Measurements from ENCODE around the gene ARHGEF17. TPM values are rescaled to one million over a fixed set of nuclear protein-coding genes. Genes with fewer than 3 reads are reported as not detected.

Gene ARHGEF17
- total RNA-seq, 2 donors from 2014 or later = 8.6 to 13.4 TPM

DNA sequence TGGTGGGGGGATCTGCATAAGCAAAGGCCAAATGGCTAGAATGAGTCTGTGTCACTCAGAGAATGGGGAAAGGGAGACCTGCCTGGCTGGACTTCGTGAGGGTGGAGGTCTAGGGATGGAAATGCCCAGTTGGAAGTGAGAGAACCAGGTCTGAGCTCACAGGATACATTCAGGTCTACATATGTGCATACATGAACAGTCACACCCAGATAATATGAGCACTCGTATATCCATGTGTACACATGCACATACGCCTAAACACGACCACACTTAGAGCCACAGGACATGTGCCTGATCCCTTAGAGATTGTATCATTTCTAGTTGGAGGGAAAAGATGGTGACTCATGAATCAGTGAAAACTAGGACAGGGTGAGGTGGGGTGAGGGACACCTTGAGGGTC, 47.0 kb downstream of the ARHGEF17 start:
- Histone ChIP-seq H3K27me3 (no peaks in the 10 kb centered on the region), H3K9ac (ENCODE audit: low read depth in 2 of 2, low read length in 2 of 2) (no peak overlapping the region), H3K4me1 (peaks cover 3% of the 10 kb centered on the region), H3K36me3 (no peaks in the 10 kb centered on the region), H3K4me3 (no peak overlapping the region), H3K9me3 (no peaks in the 10 kb centered on the region), H3K27ac (no peak overlapping the region)
- intact Hi-C loops (cut with DNase I) = no loop called here
- TF ChIP-seq, protein P1, sequence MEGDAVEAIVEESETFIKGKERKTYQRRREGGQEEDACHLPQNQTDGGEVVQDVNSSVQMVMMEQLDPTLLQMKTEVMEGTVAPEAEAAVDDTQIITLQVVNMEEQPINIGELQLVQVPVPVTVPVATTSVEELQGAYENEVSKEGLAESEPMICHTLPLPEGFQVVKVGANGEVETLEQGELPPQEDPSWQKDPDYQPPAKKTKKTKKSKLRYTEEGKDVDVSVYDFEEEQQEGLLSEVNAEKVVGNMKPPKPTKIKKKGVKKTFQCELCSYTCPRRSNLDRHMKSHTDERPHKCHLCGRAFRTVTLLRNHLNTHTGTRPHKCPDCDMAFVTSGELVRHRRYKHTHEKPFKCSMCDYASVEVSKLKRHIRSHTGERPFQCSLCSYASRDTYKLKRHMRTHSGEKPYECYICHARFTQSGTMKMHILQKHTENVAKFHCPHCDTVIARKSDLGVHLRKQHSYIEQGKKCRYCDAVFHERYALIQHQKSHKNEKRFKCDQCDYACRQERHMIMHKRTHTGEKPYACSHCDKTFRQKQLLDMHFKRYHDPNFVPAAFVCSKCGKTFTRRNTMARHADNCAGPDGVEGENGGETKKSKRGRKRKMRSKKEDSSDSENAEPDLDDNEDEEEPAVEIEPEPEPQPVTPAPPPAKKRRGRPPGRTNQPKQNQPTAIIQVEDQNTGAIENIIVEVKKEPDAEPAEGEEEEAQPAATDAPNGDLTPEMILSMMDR (IDR thresholded peaks at IDR 0.05) = no peak
- DNase-seq = no peak

GRCh38 chr11:73356979-73357860, 49.1 kb downstream of the ARHGEF17 start:
- TF ChIP-seq, protein P1 (IDR thresholded peaks at IDR 0.05) = no peak
- H3K27me3 ChIP-seq = no peaks in the 10 kb centered on the region
- no peak overlapping the region for H3K27ac ChIP-seq
- intact Hi-C loops (cut with DNase I) = no loop called here
- H3K4me1 ChIP-seq = no peaks in the 10 kb centered on the region
- H3K36me3 ChIP-seq = peaks cover 4% of the 10 kb centered on the region
- H3K4me3 ChIP-seq = no peak overlapping the region
- H3K9me3 ChIP-seq = no peaks in the 10 kb centered on the region
- no peak for DNase-seq
- H3K9ac ChIP-seq (ENCODE audit: low read depth in 2 of 2, low read length in 2 of 2) = no peak overlapping the region

GRCh38 chr11:73358071-73358470, 50.0 kb downstream of the ARHGEF17 start:
- Histone ChIP-seq H3K27me3 (no peaks in the 10 kb centered on the region), H3K4me3 (no peak overlapping the region), H3K27ac (no peak overlapping the region), H3K36me3 (peaks cover 4% of the 10 kb centered on the region), H3K9me3 (no peaks in the 10 kb centered on the region), H3K9ac (ENCODE audit: low read depth in 2 of 2, low read length in 2 of 2) (no peak overlapping the region), H3K4me1 (no peaks in the 10 kb centered on the region)
- intact Hi-C loops (cut with DNase I) = no loop called here
- no peak for DNase-seq
- TF ChIP-seq, protein P1 (IDR thresholded peaks at IDR 0.05) = no peak

DNA sequence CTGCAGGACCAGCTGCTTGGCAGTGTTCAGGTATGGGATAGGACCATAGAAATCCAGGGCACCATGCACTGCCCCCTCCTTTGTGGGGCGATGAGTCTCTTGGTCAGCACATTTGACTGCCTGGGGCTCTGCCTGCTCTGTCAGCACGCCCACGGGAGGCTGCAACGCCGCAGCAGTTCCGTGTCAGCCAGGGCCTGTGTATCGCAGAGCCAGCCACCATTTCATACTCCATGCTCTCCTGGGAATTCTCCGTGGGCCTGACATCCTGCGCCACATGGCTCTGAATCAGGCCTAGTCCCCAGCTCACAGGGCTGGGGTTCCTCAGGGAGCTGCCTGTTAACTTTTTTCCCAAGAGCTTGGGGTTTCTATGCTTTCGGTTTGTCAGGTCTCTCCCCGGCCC, 51.3 kb downstream of the ARHGEF17 start:
- H3K27me3 ChIP-seq = no peaks in the 10 kb centered on the region
- no peaks in the 10 kb centered on the region for H3K4me1 ChIP-seq
- TF ChIP-seq, protein P1 (IDR thresholded peaks at IDR 0.05) = no peak
- H3K9me3 ChIP-seq = no peaks in the 10 kb centered on the region
- no peak overlapping the region for H3K4me3 ChIP-seq
- DNase-seq = no peak
- no peak overlapping the region for H3K9ac ChIP-seq (ENCODE audit: low read depth in 2 of 2, low read length in 2 of 2)
- peaks cover 4% of the 10 kb centered on the region for H3K36me3 ChIP-seq
- H3K27ac ChIP-seq = no peak overlapping the region
- intact Hi-C loops (cut with DNase I) = no loop called here

GRCh38 chr11:73359930-73360742, 52.1 kb downstream of the ARHGEF17 start:
- no peak for DNase-seq
- Histone ChIP-seq H3K9ac (ENCODE audit: low read depth in 2 of 2, low read length in 2 of 2) (no peak overlapping the region), H3K9me3 (no peaks in the 10 kb centered on the region), H3K27me3 (no peaks in the 10 kb centered on the region), H3K4me1 (no peaks in the 10 kb centered on the region), H3K36me3 (peaks cover 4% of the 10 kb centered on the region), H3K4me3 (no peak overlapping the region), H3K27ac (no peak overlapping the region)
- intact Hi-C loops (cut with DNase I) = no loop called here
- TF ChIP-seq, protein P1 (IDR thresholded peaks at IDR 0.05) = no peak
